CD14-positive monocyte (primary cell): ENCODE data around the gene DCN. TPM values are rescaled to one million over a fixed set of nuclear protein-coding genes. Genes with fewer than 3 reads are reported as not detected.

Experiments
- DNase-seq, 3 donors: peaks; one replicate each; pipeline ENCODE4 v3.0.0-alpha.2; 2011 to 2022
- H2AFZ ChIP-seq: 2 replicates; pipeline ENCODE4 v1.6.0; 2012; ENCODE audit warnings: mild to moderate bottlenecking, low read depth, low read length, inconsistent platforms; ENCODE audit not compliant: insufficient read depth, poor library complexity, severe bottlenecking
- H3K27ac ChIP-seq, 2 donors: 1 replicate in 1 of 2; 2 replicates in 1 of 2; pipeline ENCODE4 v1.5.1; 2012 to 2013; ENCODE audit warnings: low read length in 2 of 2, control low read depth in 1 of 2, inconsistent platforms in 1 of 2, low read depth in 1 of 2, mild to moderate bottlenecking in 1 of 2
- H3K27me3 ChIP-seq, 2 donors: one replicate each; pipeline versions ENCODE4 v1.6.0 to v1.6.1; 2011 to 2013; ENCODE audit warnings: low read length in 2 of 2; ENCODE audit not compliant: control insufficient read depth in 2 of 2, insufficient read depth in 2 of 2
- H3K36me3 ChIP-seq, 2 donors: replicated peaks in 1 of 2; 1 replicate in 1 of 2; 2 replicates in 1 of 2; pipeline versions ENCODE4 v1.5.1 to v1.6.1; 2012 to 2013; ENCODE audit warnings: low read length in 2 of 2, control low read depth in 1 of 2, inconsistent platforms in 1 of 2, mild to moderate bottlenecking in 1 of 2; ENCODE audit not compliant: insufficient read depth in 2 of 2, control insufficient read depth in 1 of 2
- H3K4me1 ChIP-seq, 2 donors: 1 replicate in 1 of 2; 2 replicates in 1 of 2; pipeline versions ENCODE4 v1.5.1 to v1.6.1; 2012 to 2013; ENCODE audit warnings: low read length in 2 of 2, control low read depth in 1 of 2, inconsistent platforms in 1 of 2, mild to moderate bottlenecking in 1 of 2, moderate library complexity in 1 of 2; ENCODE audit not compliant: insufficient read depth in 2 of 2, control insufficient read depth in 1 of 2
- H3K4me2 ChIP-seq: replicated peaks from 2 replicates; pipeline ENCODE3; 2012; ENCODE audit warnings: low read length, moderate library complexity, mild to moderate bottlenecking; ENCODE audit not compliant: poor library complexity, severe bottlenecking; ENCODE audit errors: extremely low read depth
- H3K4me3 ChIP-seq, 3 experiments: fragments of 200-600 bp in 1 of 3; sonication (generic) in 1 of 3; replicated peaks in 1 of 3; 1 replicate in 2 of 3; 2 replicates in 1 of 3; pipeline ENCODE4 v1.5.1; 2011 to 2013; ENCODE audit warnings: low read length in 3 of 3, mild to moderate bottlenecking in 3 of 3, control low read depth in 2 of 3, low read depth in 2 of 3, inconsistent platforms in 1 of 3, moderate library complexity in 1 of 3
- H3K79me2 ChIP-seq: 2 replicates; pipeline ENCODE4 v1.6.0; 2012; ENCODE audit warnings: mild to moderate bottlenecking, control low read depth, inconsistent platforms, low read length, moderate library complexity; ENCODE audit not compliant: insufficient read depth
- H3K9ac ChIP-seq: 2 replicates; pipeline ENCODE4 v1.6.0; 2017; ENCODE audit warnings: low read length, mild to moderate bottlenecking; ENCODE audit not compliant: insufficient read depth, poor library complexity, severe bottlenecking
- H3K9me3 ChIP-seq, 2 donors: replicated peaks in 1 of 2; 1 replicate in 1 of 2; 2 replicates in 1 of 2; pipeline versions ENCODE4 v1.5.1 to v1.6.1; 2012 to 2013; ENCODE audit warnings: low read length in 2 of 2, control low read depth in 1 of 2; ENCODE audit not compliant: control insufficient read depth in 1 of 2, insufficient read depth in 1 of 2
- H4K20me1 ChIP-seq: 2 replicates; pipeline ENCODE4 v1.6.0; 2012; ENCODE audit warnings: mild to moderate bottlenecking, low read length, control low read depth, moderate library complexity; ENCODE audit not compliant: insufficient read depth
- H3K27ac Mint-ChIP-seq, 7 donors: one replicate each; pipeline ENCODE4 v1.8.0; 2020; ENCODE audit warnings: mild to moderate bottlenecking in 7 of 7, mixed read lengths in 7 of 7, moderate library complexity in 6 of 7, inconsistent platforms in 2 of 7
- H3K27me3 Mint-ChIP-seq, 3 donors: one replicate each; pipeline ENCODE4 v1.8.0; 2021 to 2022; ENCODE audit warnings: low read depth in 3 of 3, mild to moderate bottlenecking in 3 of 3, mixed read lengths in 3 of 3, moderate library complexity in 3 of 3, inconsistent platforms in 1 of 3
- H3K36me3 Mint-ChIP-seq, 2 donors: one replicate each; pipeline ENCODE4 v1.8.0; 2020; ENCODE audit warnings: mixed read lengths in 2 of 2, inconsistent platforms in 1 of 2, mild to moderate bottlenecking in 1 of 2
- H3K4me1 Mint-ChIP-seq: one replicate; pipeline ENCODE4 v1.8.0; 2020; ENCODE audit warnings: mild to moderate bottlenecking, mixed read lengths
- H3K4me3 Mint-ChIP-seq, 2 donors: one replicate each; pipeline ENCODE4 v1.8.0; 2020; ENCODE audit warnings: mild to moderate bottlenecking in 2 of 2, mixed read lengths in 2 of 2, moderate library complexity in 1 of 2
- H3K9me3 Mint-ChIP-seq, 7 donors: one replicate each; pipeline ENCODE4 v1.8.0; 2020 to 2022; ENCODE audit warnings: mixed read lengths in 7 of 7, mild to moderate bottlenecking in 6 of 7, moderate library complexity in 6 of 7, inconsistent platforms in 2 of 7
- CTCF ChIP-seq: fragments of 200-600 bp; IDR thresholded peaks from one replicate; pipeline ENCODE4 v1.8.0; 2022; ENCODE audit warnings: antibody characterized with exemption, mild to moderate bottlenecking
- WGBS: methylation state at CpG from one replicate; pipeline ENCODE4 v1.1.5; 2013; ENCODE audit warnings: missing lambda C conversion rate; ENCODE audit not compliant: insufficient coverage; 5-methylcytosine and 5-hydroxymethylcytosine counted together
- intact Hi-C, 2 donors: fragments of 100-400 bp; cut with micrococcal nuclease; formaldehyde crosslinking; loops; one replicate each; pipeline versions ENCODE4 v1.15.0 to v1.15.1; 2023
- polyA plus RNA-seq, 3 donors: library from polyadenylated mRNA; depleted of rRNA in 1 of 3; unstranded in 2 of 3; stranded (reverse) in 1 of 3; fragments of 300-500 nt in 2 of 3; fragments of >200 nt in 1 of 3; fragmentation: Illumina TruSeq in 2 of 3; gene quantifications; 1 replicate in 2 of 3; 2 replicates in 1 of 3; pipeline ENCODE4 v1.2.3, GENCODE V29; 2012 to 2021

The DCN gene
- polyA plus RNA-seq, 3 donors = not detected

- no peaks in the 10 kb centered on the region for H3K27me3 ChIP-seq
- H3K9me3 ChIP-seq = no peaks in the 10 kb centered on the region
- Mint-ChIP-seq H3K27me3 (peaks cover 0 to 2% (median 1%) of the 10 kb centered on the region in 3 donors), H3K4me1 (no peaks in the 10 kb centered on the region), H3K36me3 (no peaks in the 10 kb centered on the region), H3K4me3 (no peak overlapping the region), H3K27ac (no peak overlapping the region), H3K9me3 (peaks cover 0 to 4% (median 2%) of the 10 kb centered on the region in 7 donors)
- no peaks in the 10 kb centered on the region for H3K4me1 ChIP-seq
- H2AFZ ChIP-seq = no peak overlapping the region
- H4K20me1 ChIP-seq = no peaks in the 10 kb centered on the region
- intact Hi-C loops = no loop called here
- no peaks in the 10 kb centered on the region for H3K36me3 ChIP-seq
- TF ChIP-seq CTCF = no peak
- H3K79me2 ChIP-seq = no peaks in the 10 kb centered on the region
- WGBS = no CpG with 5 or more reads among the region's 3 CpGs
- H3K9ac ChIP-seq = no peak overlapping the region
- H3K4me2 ChIP-seq = no peak overlapping the region
- DNase-seq = no peak
- H3K4me3 ChIP-seq = no peak overlapping the region
- no peak overlapping the region for H3K27ac ChIP-seq
Measured at GRCh38 chr12:91154131-91154530, 28.5 kb downstream of the DCN start.

GRCh38 chr12:91144053-91144452, 38.6 kb downstream of the DCN start:
- no peaks in the 10 kb centered on the region for H3K4me1 Mint-ChIP-seq
- no CpG with 5 or more reads among the region's 2 CpGs for WGBS

More at GRCh38 chr12:91144053-91144452, 38.6 kb downstream of the DCN start:
- no peak overlapping the region for H3K4me3 ChIP-seq
- no peak overlapping the region for H3K27ac ChIP-seq
- no peak for DNase-seq
- Mint-ChIP-seq H3K36me3 (no peaks in the 10 kb centered on the region), H3K4me3 (no peak overlapping the region), H3K27ac (no peak overlapping the region), H3K27me3 (peaks cover 0 to 6% (median 0%) of the 10 kb centered on the region in 3 donors), H3K9me3 (peaks cover 0 to 8% (median 2%) of the 10 kb centered on the region in 7 donors)
- H3K27me3 ChIP-seq = no peaks in the 10 kb centered on the region
- H4K20me1 ChIP-seq = no peaks in the 10 kb centered on the region
- no peak overlapping the region for H3K4me2 ChIP-seq
- H3K79me2 ChIP-seq = no peaks in the 10 kb centered on the region
- intact Hi-C loops = no loop called here
- no peak overlapping the region for H2AFZ ChIP-seq
- TF ChIP-seq CTCF = no peak
- peaks cover 0 to 5% of the 10 kb centered on the region in 2 donors for H3K9me3 ChIP-seq
- no peaks in the 10 kb centered on the region for H3K36me3 ChIP-seq
- no peak overlapping the region for H3K9ac ChIP-seq
- no peaks in the 10 kb centered on the region for H3K4me1 ChIP-seq
